ENCODE results near the gene SFXN1. TPM values are rescaled to one million over a fixed set of nuclear protein-coding genes. Genes with fewer than 3 reads are reported as not detected.

Gene SFXN1
- total and polyA plus RNA-seq, 9 of the 15 experiments (the other 6 are each of a cell fraction or from before 2014, with no cell fraction given) = 31.8 to 261 (median 113) TPM

DNA sequence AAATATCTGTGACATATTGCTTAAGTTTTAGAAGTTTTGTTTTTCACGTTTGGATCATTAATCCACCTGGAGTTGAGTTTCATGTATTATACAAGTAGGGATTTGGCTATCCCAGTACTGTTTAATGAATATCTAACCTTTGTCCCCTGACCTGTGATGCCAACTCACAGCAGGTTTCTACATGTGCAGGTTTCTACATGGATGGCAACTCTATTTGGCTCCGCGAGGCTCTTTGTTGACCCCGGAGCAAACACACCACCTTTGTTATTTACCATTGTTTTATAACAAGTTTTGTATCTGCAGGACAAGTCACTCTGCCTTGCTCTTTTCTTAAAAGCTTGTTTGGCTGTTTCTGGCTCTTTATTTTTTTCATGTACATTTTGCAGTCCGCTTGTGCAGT lies 920 bp upstream of the SFXN1 start (continued):
- TF ChIP-seq, protein P1, sequence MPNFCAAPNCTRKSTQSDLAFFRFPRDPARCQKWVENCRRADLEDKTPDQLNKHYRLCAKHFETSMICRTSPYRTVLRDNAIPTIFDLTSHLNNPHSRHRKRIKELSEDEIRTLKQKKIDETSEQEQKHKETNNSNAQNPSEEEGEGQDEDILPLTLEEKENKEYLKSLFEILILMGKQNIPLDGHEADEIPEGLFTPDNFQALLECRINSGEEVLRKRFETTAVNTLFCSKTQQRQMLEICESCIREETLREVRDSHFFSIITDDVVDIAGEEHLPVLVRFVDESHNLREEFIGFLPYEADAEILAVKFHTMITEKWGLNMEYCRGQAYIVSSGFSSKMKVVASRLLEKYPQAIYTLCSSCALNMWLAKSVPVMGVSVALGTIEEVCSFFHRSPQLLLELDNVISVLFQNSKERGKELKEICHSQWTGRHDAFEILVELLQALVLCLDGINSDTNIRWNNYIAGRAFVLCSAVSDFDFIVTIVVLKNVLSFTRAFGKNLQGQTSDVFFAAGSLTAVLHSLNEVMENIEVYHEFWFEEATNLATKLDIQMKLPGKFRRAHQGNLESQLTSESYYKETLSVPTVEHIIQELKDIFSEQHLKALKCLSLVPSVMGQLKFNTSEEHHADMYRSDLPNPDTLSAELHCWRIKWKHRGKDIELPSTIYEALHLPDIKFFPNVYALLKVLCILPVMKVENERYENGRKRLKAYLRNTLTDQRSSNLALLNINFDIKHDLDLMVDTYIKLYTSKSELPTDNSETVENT (CRISPR knock-in tag; IDR thresholded peaks at IDR 0.05) = no peak

DNA sequence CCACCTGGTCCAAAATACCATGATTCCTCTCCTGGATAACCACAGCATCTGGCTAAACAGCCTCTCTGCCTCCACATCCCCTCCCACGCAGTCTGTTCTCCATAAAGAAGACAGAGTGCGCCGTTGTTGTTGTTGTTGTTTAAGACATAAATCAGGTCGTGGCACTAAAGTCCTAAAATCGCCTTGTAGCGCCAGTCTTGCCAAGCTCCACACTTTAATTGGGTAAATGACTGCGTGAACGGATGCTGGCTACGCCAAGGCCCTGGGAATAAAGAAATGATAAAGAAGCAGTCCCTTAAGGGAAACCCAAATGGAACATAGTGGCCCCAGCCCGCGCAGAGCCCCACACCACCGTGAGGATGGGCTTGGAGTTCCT lies 364 bp upstream of the SFXN1 start:
- peaks cover 24 to 28% of the 10 kb centered on the region in 2 experiments for H3K27me3 ChIP-seq (ENCODE audit: control insufficient read depth in 2 of 2, insufficient read depth in 2 of 2, low read length in 2 of 2)
- H3K36me3 ChIP-seq (ENCODE audit: control insufficient read depth, insufficient read depth, low read length) = peaks cover 26% of the 10 kb centered on the region
- no TSS peak for BruUV-seq (replicated peaks)
- peaks cover 9 to 18% of the 10 kb centered on the region in 2 experiments; a peak in 4 of 5 replicates for H3K4me1 ChIP-seq (replicated peaks in 1 of 2; ENCODE audit: control insufficient read depth in 2 of 2, insufficient read depth in 2 of 2, low read length in 2 of 2)
- FAIRE-seq (no peak), ATAC-seq (no peak), DNase-seq (ENCODE audit: extremely low read depth in 1 of 4, low spot score in 3 of 4) (peak in 3 of 4 experiments; percentile 8 to 42 (median 37))
- peaks cover 46% of the 10 kb centered on the region for H3K79me2 ChIP-seq (ENCODE audit: control insufficient read depth, insufficient read depth, low read length)
- in situ Hi-C loops (cut with MboI) = no loop called here
- TF ChIP-seq KDM1A (IDR thresholded peaks at IDR 0.05) (0 out of 4 replicates have a peak, but pooled peaks of 1 of the 2 experiments have one; percentile 9), MEIS2 (IDR thresholded peaks at IDR 0.05; ENCODE audit: partially characterized antibody) (peak; percentile 46), EGR1 (conservative IDR thresholded peaks at IDR 0.05) (peak; percentile 63), ZSCAN29 (IDR thresholded peaks at IDR 0.05) (peak; percentile 69; the same call in 1 of the 2 replicates)
- TF ChIP-seq, protein P2, sequence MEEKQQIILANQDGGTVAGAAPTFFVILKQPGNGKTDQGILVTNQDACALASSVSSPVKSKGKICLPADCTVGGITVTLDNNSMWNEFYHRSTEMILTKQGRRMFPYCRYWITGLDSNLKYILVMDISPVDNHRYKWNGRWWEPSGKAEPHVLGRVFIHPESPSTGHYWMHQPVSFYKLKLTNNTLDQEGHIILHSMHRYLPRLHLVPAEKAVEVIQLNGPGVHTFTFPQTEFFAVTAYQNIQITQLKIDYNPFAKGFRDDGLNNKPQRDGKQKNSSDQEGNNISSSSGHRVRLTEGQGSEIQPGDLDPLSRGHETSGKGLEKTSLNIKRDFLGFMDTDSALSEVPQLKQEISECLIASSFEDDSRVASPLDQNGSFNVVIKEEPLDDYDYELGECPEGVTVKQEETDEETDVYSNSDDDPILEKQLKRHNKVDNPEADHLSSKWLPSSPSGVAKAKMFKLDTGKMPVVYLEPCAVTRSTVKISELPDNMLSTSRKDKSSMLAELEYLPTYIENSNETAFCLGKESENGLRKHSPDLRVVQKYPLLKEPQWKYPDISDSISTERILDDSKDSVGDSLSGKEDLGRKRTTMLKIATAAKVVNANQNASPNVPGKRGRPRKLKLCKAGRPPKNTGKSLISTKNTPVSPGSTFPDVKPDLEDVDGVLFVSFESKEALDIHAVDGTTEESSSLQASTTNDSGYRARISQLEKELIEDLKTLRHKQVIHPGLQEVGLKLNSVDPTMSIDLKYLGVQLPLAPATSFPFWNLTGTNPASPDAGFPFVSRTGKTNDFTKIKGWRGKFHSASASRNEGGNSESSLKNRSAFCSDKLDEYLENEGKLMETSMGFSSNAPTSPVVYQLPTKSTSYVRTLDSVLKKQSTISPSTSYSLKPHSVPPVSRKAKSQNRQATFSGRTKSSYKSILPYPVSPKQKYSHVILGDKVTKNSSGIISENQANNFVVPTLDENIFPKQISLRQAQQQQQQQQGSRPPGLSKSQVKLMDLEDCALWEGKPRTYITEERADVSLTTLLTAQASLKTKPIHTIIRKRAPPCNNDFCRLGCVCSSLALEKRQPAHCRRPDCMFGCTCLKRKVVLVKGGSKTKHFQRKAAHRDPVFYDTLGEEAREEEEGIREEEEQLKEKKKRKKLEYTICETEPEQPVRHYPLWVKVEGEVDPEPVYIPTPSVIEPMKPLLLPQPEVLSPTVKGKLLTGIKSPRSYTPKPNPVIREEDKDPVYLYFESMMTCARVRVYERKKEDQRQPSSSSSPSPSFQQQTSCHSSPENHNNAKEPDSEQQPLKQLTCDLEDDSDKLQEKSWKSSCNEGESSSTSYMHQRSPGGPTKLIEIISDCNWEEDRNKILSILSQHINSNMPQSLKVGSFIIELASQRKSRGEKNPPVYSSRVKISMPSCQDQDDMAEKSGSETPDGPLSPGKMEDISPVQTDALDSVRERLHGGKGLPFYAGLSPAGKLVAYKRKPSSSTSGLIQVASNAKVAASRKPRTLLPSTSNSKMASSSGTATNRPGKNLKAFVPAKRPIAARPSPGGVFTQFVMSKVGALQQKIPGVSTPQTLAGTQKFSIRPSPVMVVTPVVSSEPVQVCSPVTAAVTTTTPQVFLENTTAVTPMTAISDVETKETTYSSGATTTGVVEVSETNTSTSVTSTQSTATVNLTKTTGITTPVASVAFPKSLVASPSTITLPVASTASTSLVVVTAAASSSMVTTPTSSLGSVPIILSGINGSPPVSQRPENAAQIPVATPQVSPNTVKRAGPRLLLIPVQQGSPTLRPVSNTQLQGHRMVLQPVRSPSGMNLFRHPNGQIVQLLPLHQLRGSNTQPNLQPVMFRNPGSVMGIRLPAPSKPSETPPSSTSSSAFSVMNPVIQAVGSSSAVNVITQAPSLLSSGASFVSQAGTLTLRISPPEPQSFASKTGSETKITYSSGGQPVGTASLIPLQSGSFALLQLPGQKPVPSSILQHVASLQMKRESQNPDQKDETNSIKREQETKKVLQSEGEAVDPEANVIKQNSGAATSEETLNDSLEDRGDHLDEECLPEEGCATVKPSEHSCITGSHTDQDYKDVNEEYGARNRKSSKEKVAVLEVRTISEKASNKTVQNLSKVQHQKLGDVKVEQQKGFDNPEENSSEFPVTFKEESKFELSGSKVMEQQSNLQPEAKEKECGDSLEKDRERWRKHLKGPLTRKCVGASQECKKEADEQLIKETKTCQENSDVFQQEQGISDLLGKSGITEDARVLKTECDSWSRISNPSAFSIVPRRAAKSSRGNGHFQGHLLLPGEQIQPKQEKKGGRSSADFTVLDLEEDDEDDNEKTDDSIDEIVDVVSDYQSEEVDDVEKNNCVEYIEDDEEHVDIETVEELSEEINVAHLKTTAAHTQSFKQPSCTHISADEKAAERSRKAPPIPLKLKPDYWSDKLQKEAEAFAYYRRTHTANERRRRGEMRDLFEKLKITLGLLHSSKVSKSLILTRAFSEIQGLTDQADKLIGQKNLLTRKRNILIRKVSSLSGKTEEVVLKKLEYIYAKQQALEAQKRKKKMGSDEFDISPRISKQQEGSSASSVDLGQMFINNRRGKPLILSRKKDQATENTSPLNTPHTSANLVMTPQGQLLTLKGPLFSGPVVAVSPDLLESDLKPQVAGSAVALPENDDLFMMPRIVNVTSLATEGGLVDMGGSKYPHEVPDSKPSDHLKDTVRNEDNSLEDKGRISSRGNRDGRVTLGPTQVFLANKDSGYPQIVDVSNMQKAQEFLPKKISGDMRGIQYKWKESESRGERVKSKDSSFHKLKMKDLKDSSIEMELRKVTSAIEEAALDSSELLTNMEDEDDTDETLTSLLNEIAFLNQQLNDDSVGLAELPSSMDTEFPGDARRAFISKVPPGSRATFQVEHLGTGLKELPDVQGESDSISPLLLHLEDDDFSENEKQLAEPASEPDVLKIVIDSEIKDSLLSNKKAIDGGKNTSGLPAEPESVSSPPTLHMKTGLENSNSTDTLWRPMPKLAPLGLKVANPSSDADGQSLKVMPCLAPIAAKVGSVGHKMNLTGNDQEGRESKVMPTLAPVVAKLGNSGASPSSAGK (IDR thresholded peaks at IDR 0.05) = no peak
- H3K27ac ChIP-seq (ENCODE audit: extremely low read depth, low read depth, low read length) = no peak overlapping the region
- ChIA-PET POLR2A (interaction anchor here (0.6 to 4.2 kb wide), 6 partner anchors 9 to 212 kb away, joined by 3 to 24 read pairs (median 4); no protein-coding TSS in a partner anchor), CTCF (ENCODE audit: low intra/inter-chr PET ratio) (no interaction called here)
- H3K9me3 ChIP-seq (replicated peaks; ENCODE audit: control insufficient read depth, insufficient read depth, low read depth, low read length) = no peaks in the 10 kb centered on the region
- peak overlapping the region in 1 of 2 experiments; percentile 98; a peak in 1 of 4 replicates for H3K9ac ChIP-seq (ENCODE audit: insufficient read depth in 1 of 2, low read depth in 2 of 2, low read length in 2 of 2)
- H3K4me2 ChIP-seq (ENCODE audit: insufficient read depth, low read length) = peak overlapping the region; percentile 99
- intact Hi-C loops (cut with micrococcal nuclease) = no loop called here
- H4K20me1 ChIP-seq (replicated peaks; ENCODE audit: control insufficient read depth, insufficient read depth, low read length) = peaks cover 13% of the 10 kb centered on the region
- H2AFZ ChIP-seq (ENCODE audit: low read depth, low read length) = peak overlapping the region; percentile 86
- peak overlapping the region; percentile 88 for H3K4me3 ChIP-seq
- no peaks in the 10 kb centered on the region for H3K9me1 ChIP-seq (ENCODE audit: control insufficient read depth, insufficient read depth, low read length)
- WGBS (ENCODE audit: insufficient coverage, low coverage, missing lambda C conversion rate) = 2% methylated on average over 12 of the region's 12 CpGs

All from K562 (cell line).